GM12878 (cell line): ENCODE data around the gene PDHA2. TPM values are rescaled to one million over a fixed set of nuclear protein-coding genes. Genes with fewer than 3 reads are reported as not detected.

Source experiments
- ATAC-seq: fragments of 200-7000 bp; cut with Tn5 transposase; 3 replicates; pipeline ENCODE4 v1.9.1; 2020; ENCODE audit warnings: mild to moderate bottlenecking, moderate library complexity
- BruUV-seq: library from RNA; stranded (reverse); fragments of 400-500 nt; replicated peaks from 2 replicates; lab custom pipeline; 2021; lab: Mats Ljungman, UMichigan
- CTCF ChIA-PET: fragments of 300-600 bp; sonication (Branson Sonifier 250); formaldehyde crosslinking; extraction: SDS; loops from one replicate; lab custom pipeline; 2021; ENCODE audit warnings: inconsistent platforms; lab: Yijun Ruan, JAX
- POLR2A ChIA-PET: fragments of 350-600 bp; formaldehyde crosslinking; extraction: SDS; loops from one replicate; lab custom pipeline; 2021; ENCODE audit warnings: inconsistent platforms; lab: Charles Lee
- RAD21 ChIA-PET: fragments of 300-600 bp; sonication (Branson Sonifier 250); formaldehyde crosslinking; loops from one replicate; lab custom pipeline; 2023; ENCODE audit warnings: antibody characterized with exemption; ENCODE audit not compliant: unreplicated experiment; lab: Charles Lee
- SMC1A ChIA-PET: fragments of 300-600 bp; sonication (Branson Sonifier 250); formaldehyde crosslinking; loops from one replicate; lab custom pipeline; 2023; ENCODE audit not compliant: unreplicated experiment, uncharacterized antibody; lab: Charles Lee
- DNase-seq: peaks from one replicate; pipeline ENCODE4 v3.0.0-alpha.2; 2011; ENCODE audit warnings: low read depth, low spot score
- FAIRE-seq: peaks from 3 replicates; lab custom pipeline; 2011; peaks lifted over from hg19 to GRCh38; lab: Jason Lieb, UNC
- H2AFZ ChIP-seq: 2 replicates; pipeline ENCODE4 v1.6.0; 2011; ENCODE audit warnings: low read depth, low read length, control low read depth; ENCODE audit not compliant: control insufficient read depth
- H3K27ac ChIP-seq: 2 replicates; pipeline ENCODE4 v1.5.1; 2011; ENCODE audit warnings: control low read depth; ENCODE audit not compliant: control insufficient read depth, insufficient read depth
- H3K27me3 ChIP-seq, 2 experiments: replicated peaks in 1 of 2; 2 replicates each; pipeline versions ENCODE4 v1.6.0 to v1.6.1; 2011; ENCODE audit warnings: low read length in 1 of 2; ENCODE audit not compliant: control insufficient read depth in 2 of 2, insufficient read depth in 2 of 2
- H3K36me3 ChIP-seq, 2 experiments: 2 replicates each; pipeline ENCODE4 v1.5.1; 2011; ENCODE audit warnings: low read length in 1 of 2; ENCODE audit not compliant: control insufficient read depth in 2 of 2, insufficient read depth in 2 of 2
- H3K4me1 ChIP-seq: 2 replicates; pipeline ENCODE4 v1.6.1; 2011; ENCODE audit warnings: mild to moderate bottlenecking, low read length, moderate library complexity, mixed read lengths; ENCODE audit not compliant: control insufficient read depth, insufficient read depth
- H3K4me2 ChIP-seq: 2 replicates; pipeline ENCODE4 v1.6.0; 2011; ENCODE audit warnings: control low read depth; ENCODE audit not compliant: control insufficient read depth, insufficient read depth
- H3K4me3 ChIP-seq: fragments of 200-600 bp; sonication (generic); 2 replicates; pipeline ENCODE4 v1.5.1; 2016
- H3K79me2 ChIP-seq: 2 replicates; pipeline ENCODE4 v1.6.0; 2011; ENCODE audit warnings: low read length; ENCODE audit not compliant: control insufficient read depth, insufficient read depth
- H3K9ac ChIP-seq: 2 replicates; pipeline ENCODE4 v1.8.0; 2011; ENCODE audit warnings: low read length, control low read depth, mixed read lengths; ENCODE audit not compliant: control insufficient read depth, insufficient read depth
- H3K9me3 ChIP-seq: replicated peaks from 3 replicates; pipeline ENCODE4 v1.5.1; 2011; ENCODE audit warnings: mild to moderate bottlenecking, low read length; ENCODE audit not compliant: control insufficient read depth, insufficient read depth
- H4K20me1 ChIP-seq: 2 replicates; pipeline ENCODE4 v1.6.0; 2011; ENCODE audit not compliant: control insufficient read depth, insufficient read depth
- CREM ChIP-seq: IDR thresholded peaks from 2 replicates; pipeline ENCODE4 v1.6.1; 2014; ENCODE audit warnings: antibody characterized with exemption, low read depth
- EGR1 ChIP-seq, 2 experiments: IDR thresholded peaks; 1 replicate in 1 of 2; 2 replicates in 1 of 2; pipeline ENCODE4 v1.6.1; 2011 to 2012; ENCODE audit warnings: low read depth in 2 of 2, low read length in 2 of 2, borderline replicate concordance in 1 of 2, mild to moderate bottlenecking in 1 of 2, moderate library complexity in 1 of 2
- HDAC6 ChIP-seq: fragments of 200-600 bp; sonication (generic); IDR thresholded peaks from one replicate; pipeline ENCODE4 v1.8.0; 2017; ENCODE audit warnings: antibody characterized with exemption; ENCODE audit not compliant: unreplicated experiment
- IRF3 ChIP-seq: fragments of 450-650 bp; IDR thresholded peaks from 2 replicates; pipeline ENCODE4 v1.6.1; 2014; ENCODE audit warnings: mild to moderate bottlenecking
- IRF5 ChIP-seq: fragments of 450-650 bp; IDR thresholded peaks from 2 replicates; pipeline ENCODE4 v1.6.1; 2017; ENCODE audit warnings: borderline replicate concordance
- MEF2B ChIP-seq: fragments of 450-650 bp; IDR thresholded peaks from 2 replicates; pipeline ENCODE4 v1.6.1; 2018; ENCODE audit warnings: mild to moderate bottlenecking, moderate library complexity; ENCODE audit not compliant: partially characterized antibody, poor library complexity, severe bottlenecking
- NR2F1 ChIP-seq: fragments of 450-650 bp; conservative IDR thresholded peaks from 2 replicates; pipeline ENCODE4 v1.6.1; 2017; ENCODE audit warnings: mild to moderate bottlenecking
- PBX3 ChIP-seq: IDR thresholded peaks from 2 replicates; pipeline ENCODE4 v1.6.1; 2011; ENCODE audit warnings: mild to moderate bottlenecking, low read depth, low read length, moderate library complexity; ENCODE audit not compliant: insufficient replicate concordance
- POLR2A ChIP-seq: IDR thresholded peaks from 2 replicates; pipeline ENCODE4 v1.6.1; 2011; ENCODE audit warnings: low read depth, mild to moderate bottlenecking, low read length
- POU2F2 ChIP-seq: IDR thresholded peaks from 3 replicates; pipeline ENCODE4 v1.6.1; 2011; ENCODE audit warnings: low read depth, mild to moderate bottlenecking, low read length, borderline replicate concordance
- SMARCA5 ChIP-seq: fragments of 450-650 bp; IDR thresholded peaks from 2 replicates; pipeline ENCODE4 v1.6.1; 2017; ENCODE audit warnings: mild to moderate bottlenecking
- SRF ChIP-seq, 2 experiments: IDR thresholded peaks; 2 replicates each; pipeline ENCODE4 v1.6.1; 2011; ENCODE audit warnings: low read depth in 2 of 2, low read length in 2 of 2, mild to moderate bottlenecking in 1 of 2, moderate library complexity in 1 of 2
- ZBTB4 ChIP-seq: fragments of 450-650 bp; formaldehyde crosslinking; IDR thresholded peaks from 2 replicates; pipeline ENCODE4 v1.4.0; 2022; ENCODE audit warnings: mild to moderate bottlenecking, moderate library complexity
- in situ Hi-C: fragments of 300-500 bp; cut with MboI; formaldehyde crosslinking; loops from 9 replicates; pipeline ENCODE4 v1.14.3; 2018; ENCODE audit warnings: mixed read lengths
- intact Hi-C: fragments of 100-400 bp; cut with micrococcal nuclease; formaldehyde crosslinking; loops from one replicate; pipeline ENCODE4 v1.14.2; 2022; ENCODE audit not compliant: unreplicated experiment
- polyA plus RNA-seq, 11 experiments: library from polyadenylated mRNA; depleted of rRNA in 4 of 11; unstranded in 6 of 11; stranded (reverse) in 5 of 11; fragments of >200 nt; fragmentation: Nextera tagmentation in 4 of 11; fragmentation: Illumina TruSeq in 1 of 11; extraction: Ambion mirVana in 4 of 11; extraction: Trizol in 1 of 11; gene quantifications; 1 replicate in 1 of 11; 2 replicates in 10 of 11; pipeline versions ENCODE4 v1.2.1 to v1.2.3, GENCODE V29; 2011 to 2016; ENCODE audit warnings: inconsistent platforms in 2 of 11, missing spikeins in 2 of 11, low read depth in 1 of 11
- total RNA-seq, 4 experiments: library from RNA; depleted of rRNA in 3 of 4; stranded (reverse); fragments of >200 nt in 3 of 4; fragmentation: Illumina TruSeq in 1 of 4; extraction: Trizol in 1 of 4; gene quantifications; 2 replicates each; pipeline versions ENCODE4 v1.2.1 to v1.2.3, GENCODE V29; 2013 to 2021

The PDHA2 gene
- total and polyA plus RNA-seq, 10 of the 15 experiments (the other 5 are each of a cell fraction or from before 2014, with no cell fraction given), result not detected

GRCh38 chr4:95831166-95831565 is 8.7 kb upstream of the PDHA2 start (continued):
- TF ChIP-seq IRF5, result no peak
- TF ChIP-seq NR2F1, result no peak

- Histone ChIP-seq H3K36me3 (no peaks in the 10 kb centered on the region), H3K27ac (no peak overlapping the region), H3K9me3 (no peaks in the 10 kb centered on the region), H3K4me2 (no peak overlapping the region), H3K4me1 (no peaks in the 10 kb centered on the region), H3K27me3 (no peaks in the 10 kb centered on the region), H3K9ac (no peak overlapping the region), H3K4me3 (no peak overlapping the region), H4K20me1 (no peaks in the 10 kb centered on the region), H2AFZ (no peak overlapping the region), H3K79me2 (no peaks in the 10 kb centered on the region)
- ChIA-PET SMC1A (interaction anchor here (0.9 to 1.6 kb wide), 2 partner anchors 10 to 13 kb away, joined by 3 to 5 read pairs; no protein-coding TSS in a partner anchor), RAD21 (no interaction called here), CTCF (interaction anchor here (1.4 to 1.6 kb wide), 3 partner anchors 14 to 668 kb away, joined by 4 to 6 read pairs (median 4); no protein-coding TSS in a partner anchor), POLR2A (no interaction called here)
- no TSS peak for BruUV-seq
- DNase-seq (no peak), ATAC-seq (no peak), FAIRE-seq (no peak)
- in situ Hi-C loops (no loop called here), intact Hi-C loops (loop anchor here (2.0 to 10.0 kb wide), 2 partner anchors 203 to 521 kb away; no protein-coding TSS in a partner anchor)
- TF ChIP-seq HDAC6 (no peak), POLR2A (no peak), CREM (no peak), POU2F2 (no peak), SMARCA5 (no peak), PBX3 (no peak), ZBTB4 (CRISPR knock-in tag) (no peak), EGR1 (IDR thresholded peaks at IDR 0.05; ENCODE audit: borderline replicate concordance in 1 of 2, low read depth in 2 of 2, low read length in 2 of 2) (no peak), SRF (IDR thresholded peaks at IDR 0.05; ENCODE audit: low read depth in 2 of 2, low read length in 2 of 2) (no peak), IRF3 (no peak), MEF2B (no peak)
Measured at GRCh38 chr4:95833711-95834194, 6.1 kb upstream of the PDHA2 start.
